Loucy (cell line): ENCODE measurements around the gene PVALEF.

Experiments
- EZH2phosphoT487 ChIP-seq: fragments of 200-600 bp; IDR thresholded peaks from 2 replicates; pipeline ENCODE4 v1.6.1; 2018; ENCODE audit warnings: antibody characterized with exemption, mild to moderate bottlenecking, moderate library complexity, borderline replicate concordance
- TF ChIP-seq, protein P1 (sequence below): fragments of 200-600 bp; sonication (generic); conservative IDR thresholded peaks from 2 replicates; pipeline ENCODE4 v1.5.1; 2014; ENCODE audit warnings: mild to moderate bottlenecking, antibody characterized with exemption, low read length

DNA sequence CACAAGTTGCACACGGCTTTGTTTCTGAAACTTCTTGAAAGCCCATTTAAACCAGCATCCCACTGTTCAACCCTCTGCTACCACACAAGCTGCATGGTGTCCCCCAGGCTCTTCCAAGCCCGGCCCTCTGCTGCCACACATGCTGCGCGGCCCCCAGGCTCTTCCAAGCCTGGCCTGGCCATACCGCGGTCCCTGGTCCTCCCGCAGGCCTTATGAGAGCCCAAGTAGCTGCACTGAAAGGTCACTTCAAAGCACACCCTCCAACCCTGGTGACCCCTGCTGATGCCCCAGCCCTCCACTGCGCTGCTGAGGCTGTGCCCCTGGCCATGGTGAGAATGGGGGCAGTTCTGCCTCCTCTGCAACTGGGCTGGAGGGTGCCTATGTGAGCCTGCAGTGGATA, 25.9 kb upstream of the PVALEF start:
- TF ChIP-seq EZH2phosphoT487 = no peak
- TF ChIP-seq, protein P1, sequence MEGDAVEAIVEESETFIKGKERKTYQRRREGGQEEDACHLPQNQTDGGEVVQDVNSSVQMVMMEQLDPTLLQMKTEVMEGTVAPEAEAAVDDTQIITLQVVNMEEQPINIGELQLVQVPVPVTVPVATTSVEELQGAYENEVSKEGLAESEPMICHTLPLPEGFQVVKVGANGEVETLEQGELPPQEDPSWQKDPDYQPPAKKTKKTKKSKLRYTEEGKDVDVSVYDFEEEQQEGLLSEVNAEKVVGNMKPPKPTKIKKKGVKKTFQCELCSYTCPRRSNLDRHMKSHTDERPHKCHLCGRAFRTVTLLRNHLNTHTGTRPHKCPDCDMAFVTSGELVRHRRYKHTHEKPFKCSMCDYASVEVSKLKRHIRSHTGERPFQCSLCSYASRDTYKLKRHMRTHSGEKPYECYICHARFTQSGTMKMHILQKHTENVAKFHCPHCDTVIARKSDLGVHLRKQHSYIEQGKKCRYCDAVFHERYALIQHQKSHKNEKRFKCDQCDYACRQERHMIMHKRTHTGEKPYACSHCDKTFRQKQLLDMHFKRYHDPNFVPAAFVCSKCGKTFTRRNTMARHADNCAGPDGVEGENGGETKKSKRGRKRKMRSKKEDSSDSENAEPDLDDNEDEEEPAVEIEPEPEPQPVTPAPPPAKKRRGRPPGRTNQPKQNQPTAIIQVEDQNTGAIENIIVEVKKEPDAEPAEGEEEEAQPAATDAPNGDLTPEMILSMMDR = no peak
